Stimulated activated naive CD8-positive, alpha-beta T cell treated with anti-CD3 and anti-CD28 coated beads, Interleukin-15, Interleukin-2, amounts not matched to agents 100 U/mL and 50 U/mL, for 24 hours (primary cell): Measurements from ENCODE around the gene MYOZ3.

ENCODE experiments used
- ATAC-seq: fragments of 150-1000 bp; cut with Tn5 transposase; one replicate; pipeline ENCODE4 v1.10.0; 2021
- DNase-seq: peaks from one replicate; pipeline ENCODE4 v3.0.0; 2021

Gene MYOZ3

GRCh38 chr5:150700594-150701377, 39.7 kb downstream of the MYOZ3 start, which contains the start of gene RBM22:
RBM22 (minus strand) TSS chr5:150701062; CDS start chr5:150700985, 77 bp downstream.
- DNase-seq (peak; percentile 91), ATAC-seq (peak; percentile 98)

- ATAC-seq (no peak), DNase-seq (no peak)
These were observed 42.7 kb downstream of the MYOZ3 start for GRCh38 chr5:150703762-150704161.

- no peak for ATAC-seq
- no peak for DNase-seq
These were observed 45.8 kb downstream of the MYOZ3 start for GRCh38 chr5:150706776-150707390.

- ATAC-seq (no peak), DNase-seq (no peak)
These were observed 49.1 kb downstream of the MYOZ3 start for GRCh38 chr5:150710165-150710564.

- no peak for ATAC-seq
- DNase-seq = no peak
These were observed 62.8 kb downstream of the MYOZ3 start for GRCh38 chr5:150723845-150724244.
